GM19351 (cell line): ENCODE results near the gene JADE1.
A peak's percentile ranks its signal among the peaks of the same experiment; 100 is the strongest.

Source experiments
- ATAC-seq: cut with Tn5 transposase; IDR thresholded peaks from one replicate; pipeline ENCODE4 v1.9.1; 2021; ENCODE audit warnings: mild to moderate bottlenecking, moderate library complexity; ENCODE audit not compliant: unreplicated experiment

The JADE1 gene

DNA sequence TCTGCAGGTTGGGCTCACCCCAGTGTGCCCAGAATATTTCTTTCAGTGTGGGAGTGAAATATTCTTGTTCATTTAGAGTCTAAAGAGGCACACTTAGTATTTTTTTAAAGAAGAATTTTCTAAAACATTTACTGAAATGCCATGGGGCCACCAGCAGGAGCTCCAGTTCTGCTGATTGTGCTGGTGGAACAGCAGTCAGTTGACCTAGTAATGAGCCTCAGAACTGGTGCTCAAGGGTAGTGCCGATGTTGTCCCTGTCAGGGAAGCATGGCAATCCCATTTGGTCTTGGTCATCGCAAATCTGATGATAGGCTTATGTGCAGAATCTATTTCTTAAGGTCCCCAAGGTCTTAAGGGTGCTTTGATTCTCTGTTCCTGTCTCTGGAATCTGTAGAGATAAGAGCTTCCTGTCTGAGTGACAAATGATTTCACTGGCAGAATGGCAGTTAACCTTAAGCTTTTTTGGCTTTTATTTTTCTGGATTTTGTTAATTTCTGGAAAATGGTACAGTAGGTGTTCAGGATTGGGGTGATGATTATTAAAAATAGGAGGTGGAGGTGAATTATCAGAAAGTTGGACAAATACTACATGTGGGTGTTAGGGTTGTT, 31.3 kb downstream of the JADE1 start:
- no peak for ATAC-seq

- ATAC-seq: no peak
Observed at GRCh38 chr4:128841402-128841801, 31.9 kb downstream of the JADE1 start.

DNA sequence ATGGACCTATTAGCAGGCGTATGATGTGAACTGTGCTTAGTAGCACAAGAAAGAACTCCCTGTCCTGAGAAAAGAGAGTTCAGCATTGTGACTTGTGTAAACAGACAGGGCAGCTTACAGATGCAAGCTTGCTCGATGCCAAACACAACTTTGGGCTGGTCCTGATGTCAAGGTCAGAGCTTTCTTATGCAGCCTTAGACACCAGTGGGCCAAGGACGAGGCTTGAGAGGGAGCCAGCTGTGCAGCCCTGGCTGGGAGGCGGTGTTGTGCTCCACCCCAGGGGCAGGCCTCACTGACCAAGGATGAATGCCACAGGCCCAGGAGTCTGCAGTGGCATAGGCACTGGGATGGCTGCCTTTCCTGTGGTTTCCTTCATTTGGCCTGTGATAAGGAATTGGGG, 35.4 kb downstream of the JADE1 start:
- no peak for ATAC-seq

- ATAC-seq: no peak
Observed at GRCh38 chr4:128846063-128846462, 36.6 kb downstream of the JADE1 start.

GRCh38 chr4:128847082-128847724, 37.7 kb downstream of the JADE1 start:
- no peak for ATAC-seq

GRCh38 chr4:128848461-128848860, 39.0 kb downstream of the JADE1 start:
- ATAC-seq: no peak

DNA sequence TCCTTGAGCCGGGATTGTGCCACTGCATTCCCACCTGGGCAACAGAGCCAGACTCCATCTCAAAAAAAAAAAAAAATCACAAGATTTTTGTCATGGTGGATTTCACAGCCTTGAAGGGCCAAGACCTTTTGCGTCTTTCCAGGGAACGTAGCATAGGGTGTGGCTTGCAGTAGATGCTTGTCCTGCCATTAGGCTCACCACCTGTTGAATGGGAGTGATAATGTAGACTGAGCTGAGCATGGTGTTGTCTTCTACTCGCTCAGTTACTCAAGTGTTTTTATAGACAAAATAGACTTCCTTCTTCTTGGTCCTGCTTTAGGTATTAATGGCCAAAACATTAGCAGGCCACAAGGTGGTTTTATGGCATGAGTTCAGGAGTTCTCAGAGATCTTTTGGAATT, 40.8 kb downstream of the JADE1 start:
- ATAC-seq: no peak

DNA sequence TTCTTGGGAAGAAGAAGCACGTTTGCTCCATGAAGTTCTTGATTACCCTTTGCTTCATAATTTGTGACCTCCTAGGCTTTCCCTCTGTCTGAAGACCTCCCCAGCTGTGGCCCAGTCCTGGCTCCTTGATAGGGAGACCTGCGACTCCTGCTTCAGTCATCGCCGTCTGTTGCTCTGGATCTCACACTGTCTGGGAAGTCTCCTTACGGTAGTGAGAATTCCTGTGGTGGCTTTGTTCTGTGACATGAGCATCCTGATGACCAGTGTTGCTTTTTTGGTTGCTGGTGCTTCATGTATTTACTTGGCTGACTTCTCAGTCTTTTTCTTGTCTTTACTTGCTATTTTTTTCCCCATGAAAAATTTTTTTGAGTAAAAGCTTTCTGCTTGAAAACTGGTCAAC, 44.2 kb downstream of the JADE1 start:
- ATAC-seq: no peak

DNA sequence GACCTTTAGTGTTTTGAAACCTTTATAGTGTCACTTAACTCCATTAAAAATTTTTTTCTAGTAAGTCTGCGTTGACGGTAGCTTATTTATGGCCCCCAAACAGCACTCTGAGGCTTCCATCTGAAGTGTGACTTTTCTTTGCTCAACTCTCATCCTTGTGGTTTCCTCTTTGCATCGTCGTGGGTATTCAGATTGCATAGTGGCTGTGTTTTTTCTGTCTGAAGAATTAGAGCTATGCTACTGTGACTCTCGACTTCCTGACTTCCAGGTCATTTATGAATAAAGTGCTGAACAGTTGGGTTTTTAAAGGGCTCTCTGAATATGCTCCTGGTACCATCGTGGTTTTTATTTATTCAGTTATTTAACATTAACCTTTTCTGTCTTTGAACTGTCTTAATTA, 44.9 kb downstream of the JADE1 start:
- ATAC-seq: peak; percentile 93

GRCh38 chr4:128855621-128856020, 46.1 kb downstream of the JADE1 start:
- ATAC-seq: no peak

- ATAC-seq: no peak
Observed at GRCh38 chr4:128856246-128856645, 46.7 kb downstream of the JADE1 start.

- no peak for ATAC-seq
Observed at GRCh38 chr4:128858879-128859671, 49.6 kb downstream of the JADE1 start.

DNA sequence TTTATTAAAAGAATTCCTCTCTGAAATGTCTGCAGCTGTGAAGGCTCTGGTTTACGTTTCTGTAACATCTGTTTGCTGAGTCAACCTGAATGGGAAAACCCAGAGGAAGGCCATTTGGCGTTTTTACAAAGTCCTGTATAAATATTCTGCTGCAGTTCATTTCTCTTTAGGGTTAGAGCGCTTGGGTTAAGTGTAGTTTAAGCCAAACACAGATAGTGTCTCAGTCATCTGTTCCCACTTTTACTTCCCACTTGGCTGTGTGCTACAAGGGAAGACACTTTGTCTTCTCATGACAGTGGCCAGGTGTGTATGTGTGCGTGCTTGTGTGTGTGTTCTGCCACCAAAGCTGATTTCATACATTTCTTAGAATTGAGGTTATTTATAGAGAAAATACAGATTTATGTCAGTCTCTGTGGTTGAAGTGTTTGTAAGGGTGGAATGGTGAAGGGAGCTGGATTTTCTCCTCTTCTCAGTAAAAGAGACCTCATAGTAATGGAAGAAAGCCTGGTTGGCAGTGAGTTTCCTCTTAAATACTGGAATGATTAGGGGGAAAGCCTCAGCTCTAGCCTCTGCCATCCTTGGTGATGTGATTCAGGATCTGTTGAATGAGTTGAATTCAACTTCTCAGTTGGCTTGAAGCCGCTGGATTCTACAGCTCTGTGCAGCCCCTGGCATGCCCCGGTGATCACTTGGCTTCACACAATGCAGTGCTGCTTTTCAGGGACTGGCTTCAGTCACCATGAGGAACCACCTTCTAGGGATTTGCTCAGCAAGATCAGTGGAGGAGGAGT, 50.6 kb downstream of the JADE1 start:
- no peak for ATAC-seq

- ATAC-seq: peak; percentile 18
Observed at GRCh38 chr4:128861856-128862518, 52.5 kb downstream of the JADE1 start.

DNA sequence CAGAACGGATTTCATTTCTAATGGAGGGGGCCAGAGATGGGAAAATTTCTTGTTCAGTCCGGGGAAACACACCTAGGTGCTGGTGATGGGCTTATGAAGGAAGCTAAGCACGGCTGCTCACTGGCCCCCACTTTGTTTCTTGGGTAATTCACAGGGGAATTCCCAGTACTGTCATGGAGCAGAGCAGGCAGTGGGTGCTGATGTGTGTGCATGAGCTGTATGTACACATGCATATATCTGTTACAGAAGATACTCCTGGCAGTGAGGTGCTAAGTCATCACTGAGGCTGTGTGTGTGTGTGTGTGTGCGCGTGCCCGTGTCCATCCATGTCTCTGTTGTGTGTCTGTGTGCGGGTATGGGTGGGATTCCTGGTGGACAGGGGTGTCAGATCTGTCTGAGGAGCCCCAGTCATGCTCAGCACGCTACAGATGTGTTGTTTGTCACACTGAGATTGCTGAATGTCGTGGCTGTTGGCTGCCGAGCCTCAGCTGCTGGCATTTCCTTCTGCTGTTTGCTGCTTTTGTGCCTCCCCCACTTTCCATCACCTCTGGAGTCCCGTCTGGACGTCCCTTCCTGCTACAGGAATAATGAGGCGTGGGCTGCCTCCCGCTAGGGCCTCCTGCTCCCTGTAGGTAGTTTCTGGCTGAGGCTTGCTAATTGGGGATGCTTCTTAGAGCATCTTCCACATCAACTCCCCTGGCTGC, 53.3 kb downstream of the JADE1 start:
- ATAC-seq: peak; percentile 56

DNA sequence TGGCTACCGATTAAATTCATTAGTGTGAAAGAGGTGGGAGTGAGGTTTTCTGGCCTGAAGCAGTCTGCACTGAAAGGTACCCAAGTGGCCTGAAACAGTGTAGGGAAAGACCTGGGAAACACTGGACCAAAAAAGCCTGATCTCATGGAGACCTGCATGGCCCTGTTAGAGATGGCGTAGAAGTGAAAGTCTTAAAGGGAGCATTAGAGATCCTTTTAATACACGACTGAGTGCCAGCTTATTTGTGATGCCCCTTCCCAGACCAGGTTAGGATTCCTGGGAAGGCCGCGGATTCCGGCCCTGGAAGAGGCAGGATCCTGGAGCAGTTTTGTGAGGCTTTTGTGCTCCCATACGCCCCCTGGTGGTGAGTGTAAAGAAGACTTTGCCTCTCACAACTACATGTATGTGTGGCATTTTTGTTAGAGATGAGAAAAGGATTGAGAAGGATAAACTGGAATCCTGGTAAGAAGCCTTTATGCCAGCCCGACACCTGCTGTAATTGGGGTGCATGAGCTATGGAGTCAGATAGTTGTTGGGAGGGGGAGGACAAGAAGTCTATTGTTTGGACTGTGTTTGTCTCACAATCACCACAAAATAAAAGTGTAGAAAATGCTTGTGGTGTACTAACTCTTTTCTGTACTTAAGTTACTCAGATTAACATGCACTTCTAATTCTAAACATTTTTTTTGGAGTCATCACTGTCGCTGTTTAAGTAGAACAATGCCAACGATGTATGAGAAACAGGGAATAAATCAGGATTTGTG, 54.0 kb downstream of the JADE1 start:
- ATAC-seq: peak; percentile 35

DNA sequence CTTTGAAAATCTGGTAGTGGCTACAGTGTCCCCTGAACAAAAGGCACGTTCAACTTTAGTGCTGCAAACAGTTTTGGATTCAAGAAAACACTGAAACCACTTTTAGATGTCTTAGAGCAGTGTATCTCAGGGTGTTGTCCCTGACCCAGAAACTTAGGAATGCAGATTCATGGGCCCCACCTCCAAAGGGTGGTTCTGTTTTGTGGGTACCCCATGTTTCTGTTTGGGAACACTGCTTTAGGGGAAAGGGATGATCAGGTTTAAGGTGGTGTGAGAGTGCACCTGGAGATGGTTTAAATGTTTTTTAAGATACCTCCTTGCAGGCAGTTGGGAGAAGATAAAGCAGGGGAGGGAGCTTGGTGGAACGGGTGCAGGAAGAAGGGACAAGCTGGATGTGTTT, 55.6 kb downstream of the JADE1 start:
- no peak for ATAC-seq

- no peak for ATAC-seq
Observed at GRCh38 chr4:128866269-128866668, 56.8 kb downstream of the JADE1 start.

DNA sequence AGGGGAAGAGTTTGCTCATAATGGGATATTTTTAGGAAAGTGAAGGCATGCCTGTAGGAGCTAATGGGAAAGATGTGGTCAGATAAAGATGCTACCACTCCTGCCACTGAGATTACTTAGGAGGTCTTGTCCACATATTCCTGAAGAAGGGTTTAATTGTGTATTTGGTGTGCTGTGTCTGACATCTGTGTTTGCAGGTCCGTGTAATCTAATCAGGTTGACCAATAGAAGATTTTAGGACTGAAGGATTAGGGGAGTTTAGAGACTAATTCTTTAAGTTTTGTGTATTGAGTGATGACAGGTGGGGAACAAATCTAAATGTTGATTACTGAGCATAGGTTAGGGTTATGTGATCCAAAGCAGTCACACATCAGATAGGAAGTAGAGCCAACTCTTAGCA, 57.2 kb downstream of the JADE1 start:
- ATAC-seq: no peak
